LNCaP clone FGC (cell line): ENCODE data around the gene PRICKLE1.

Experiments used
- DNase-seq: peaks from one replicate; pipeline ENCODE4 v3.0.0-alpha.2; 2011; ENCODE audit warnings: low read depth
- H3K4me3 ChIP-seq: 2 replicates; pipeline ENCODE4 v1.5.1; 2011; ENCODE audit warnings: mild to moderate bottlenecking, low read depth, low read length, control low read depth
- CTCF ChIP-seq: IDR thresholded peaks from 2 replicates; pipeline ENCODE4 v1.5.1; 2012; ENCODE audit warnings: mild to moderate bottlenecking; ENCODE audit not compliant: control insufficient read depth, insufficient read depth; ENCODE audit errors: extremely low read depth

Gene PRICKLE1

GRCh38 chr12:42410340-42410739, 179.2 kb downstream of the PRICKLE1 start:
- TF ChIP-seq CTCF = no peak
- DNase-seq = no peak
- no peak overlapping the region for H3K4me3 ChIP-seq

- DNase-seq = no peak
- H3K4me3 ChIP-seq = no peak overlapping the region
- TF ChIP-seq CTCF = no peak
Observed at GRCh38 chr12:42409471-42409870, 180.1 kb downstream of the PRICKLE1 start.

GRCh38 chr12:42407306-42407705, 182.2 kb downstream of the PRICKLE1 start:
- no peak for DNase-seq
- no peak for TF ChIP-seq CTCF

More at GRCh38 chr12:42407306-42407705, 182.2 kb downstream of the PRICKLE1 start:
- no peak overlapping the region for H3K4me3 ChIP-seq
